HG03025 (cell line): ENCODE data around the gene MPV17L2.

Experiments
- ATAC-seq: cut with Tn5 transposase; IDR thresholded peaks from one replicate; pipeline ENCODE4 v1.9.1; 2021; ENCODE audit warnings: mild to moderate bottlenecking, moderate library complexity; ENCODE audit not compliant: unreplicated experiment, low FRiP score

MPV17L2 gene

GRCh38 chr19:18160493-18160970 lies 32.5 kb upstream of the MPV17L2 start:
- ATAC-seq = no peak

- ATAC-seq = peak; percentile 45
These were observed 31.9 kb upstream of the MPV17L2 start for GRCh38 chr19:18160971-18161635.

GRCh38 chr19:18161636-18162002 lies 31.4 kb upstream of the MPV17L2 start:
- ATAC-seq = no peak

DNA sequence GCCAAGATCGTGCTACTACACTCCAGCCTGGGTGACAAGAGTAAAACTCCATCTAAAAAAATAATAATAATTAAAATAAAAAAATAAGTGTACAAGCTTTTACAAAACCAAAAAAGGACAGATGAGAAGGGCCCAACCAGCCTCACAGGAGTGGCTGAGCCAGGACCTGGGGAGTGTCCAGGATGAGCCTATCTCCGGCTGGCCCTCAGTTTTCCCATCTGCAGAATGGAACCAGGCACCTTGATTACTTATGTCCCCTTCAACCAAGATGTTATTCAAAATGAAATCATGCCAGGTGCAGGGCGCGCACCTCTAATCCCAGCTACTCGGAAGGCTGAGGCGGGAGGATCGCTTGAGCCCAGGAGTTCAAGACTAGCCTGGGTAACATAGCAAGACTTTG lies 28.9 kb upstream of the MPV17L2 start:
- no peak for ATAC-seq

- no peak for ATAC-seq
These were observed 27.0 kb upstream of the MPV17L2 start for GRCh38 chr19:18165794-18166544.

DNA sequence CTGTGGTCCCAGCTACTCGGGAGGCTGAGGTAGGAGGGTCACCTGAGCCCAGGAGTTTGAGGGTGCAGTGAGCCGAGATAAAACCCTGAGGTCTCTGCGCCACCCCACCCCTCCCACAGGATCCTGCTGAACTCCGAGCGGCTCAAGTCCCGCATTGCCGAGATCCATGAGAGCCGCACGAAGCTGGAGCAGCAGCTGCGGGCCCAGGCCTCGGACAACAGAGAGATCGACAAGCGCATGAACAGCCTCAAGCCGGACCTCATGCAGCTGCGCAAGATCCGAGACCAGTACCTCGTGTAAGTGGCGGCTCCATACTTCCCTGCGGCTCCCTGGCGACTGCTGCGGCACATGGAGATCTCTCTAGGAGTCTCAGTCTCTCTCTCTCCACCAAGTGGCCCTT lies 26.0 kb upstream of the MPV17L2 start:
- no peak for ATAC-seq

- no peak for ATAC-seq
These were observed 24.9 kb upstream of the MPV17L2 start for GRCh38 chr19:18167975-18168645.

GRCh38 chr19:18168673-18169381 lies 24.2 kb upstream of the MPV17L2 start:
- ATAC-seq = no peak

GRCh38 chr19:18170714-18171255 lies 22.2 kb upstream of the MPV17L2 start:
- no peak for ATAC-seq

DNA sequence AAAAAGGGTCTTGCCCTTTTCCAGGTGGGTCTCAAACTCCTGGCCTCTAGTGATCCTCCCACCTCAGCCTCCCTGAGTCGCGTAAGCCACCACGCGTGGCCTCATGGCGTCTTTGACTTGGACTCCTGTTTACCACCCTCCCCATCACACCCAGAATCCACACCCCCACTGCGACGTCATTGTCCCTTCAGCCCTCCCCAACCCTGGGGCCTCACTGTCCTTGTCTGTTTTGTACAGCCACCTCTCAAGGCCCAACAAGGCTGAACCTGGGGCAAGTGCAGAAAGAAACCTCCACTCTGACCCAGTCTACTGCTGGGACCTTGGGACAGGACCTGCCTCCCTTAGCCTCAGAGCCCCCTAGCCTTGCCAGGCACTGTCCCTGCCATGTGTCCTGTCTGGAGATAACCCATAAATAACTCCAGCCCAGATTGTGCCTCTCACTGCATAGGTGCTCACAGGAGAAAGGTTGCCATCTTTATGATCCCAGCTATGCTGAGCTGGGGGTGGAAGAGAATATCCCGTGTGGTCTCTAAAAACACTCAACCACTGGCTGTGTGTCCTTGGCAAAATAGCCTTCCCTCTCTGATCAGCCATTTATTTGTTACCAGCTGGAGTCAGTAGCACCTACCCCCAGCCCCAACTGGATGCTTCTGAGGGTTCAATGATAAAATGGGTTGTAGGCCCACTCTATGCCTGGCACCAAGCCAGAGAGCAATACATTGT lies 21.3 kb upstream of the MPV17L2 start:
- no peak for ATAC-seq

DNA sequence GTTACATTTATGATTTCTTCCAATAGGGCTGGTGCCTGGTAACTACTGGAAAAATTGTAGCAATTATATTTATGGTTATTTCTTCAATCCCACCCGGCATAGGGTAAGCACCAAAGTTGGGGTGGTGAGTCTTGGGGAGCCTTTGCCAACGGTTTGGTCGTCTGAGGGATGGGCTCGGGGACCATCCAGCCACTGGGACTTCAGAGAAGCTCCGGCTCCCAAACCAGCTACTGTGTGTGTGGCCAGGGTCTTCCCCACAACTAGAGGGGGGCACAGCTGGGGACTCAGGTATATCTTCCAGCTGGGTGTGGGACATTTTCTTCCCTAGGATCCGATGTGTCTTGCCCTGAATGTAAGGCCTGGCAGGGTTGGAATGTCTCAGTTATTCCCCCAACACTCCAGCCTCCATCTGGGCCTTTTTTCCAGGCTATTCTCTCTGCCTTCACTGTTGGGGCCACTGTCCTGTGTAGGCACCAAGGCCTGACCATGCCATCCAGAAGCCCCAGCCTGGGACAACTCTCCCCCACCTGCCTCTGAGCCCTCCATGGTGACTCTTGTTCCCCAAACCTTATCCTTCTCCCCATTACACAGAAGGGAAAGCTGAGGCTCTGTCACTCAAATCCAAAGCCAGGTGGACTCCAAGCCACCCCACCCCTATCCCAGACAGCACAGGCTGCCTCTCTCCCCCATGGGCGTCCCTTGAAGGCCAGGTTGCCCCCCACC lies 20.5 kb upstream of the MPV17L2 start:
- ATAC-seq = no peak

GRCh38 chr19:18173054-18173571 lies 19.9 kb upstream of the MPV17L2 start:
- no peak for ATAC-seq

GRCh38 chr19:18173572-18174288 lies 19.3 kb upstream of the MPV17L2 start, which contains the start of gene IFI30:
Gene IFI30 (plus strand): TSS chr19:18173813. CDS start chr19:18173842, 29 bp downstream.
- no peak for ATAC-seq

DNA sequence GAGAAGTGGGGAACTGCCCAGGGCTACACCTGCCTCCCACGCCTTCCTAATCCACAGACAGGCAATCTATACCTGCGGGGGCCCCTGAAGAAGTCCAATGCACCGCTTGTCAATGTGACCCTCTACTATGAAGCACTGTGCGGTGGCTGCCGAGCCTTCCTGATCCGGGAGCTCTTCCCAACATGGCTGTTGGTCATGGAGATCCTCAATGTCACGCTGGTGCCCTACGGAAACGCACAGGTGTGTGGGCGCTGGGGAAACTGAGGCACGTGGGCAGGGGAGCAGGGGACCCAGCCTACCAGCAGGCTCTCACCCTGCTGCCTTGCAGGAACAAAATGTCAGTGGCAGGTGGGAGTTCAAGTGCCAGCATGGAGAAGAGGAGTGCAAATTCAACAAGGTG lies 18.0 kb upstream of the MPV17L2 start:
- no peak for ATAC-seq

DNA sequence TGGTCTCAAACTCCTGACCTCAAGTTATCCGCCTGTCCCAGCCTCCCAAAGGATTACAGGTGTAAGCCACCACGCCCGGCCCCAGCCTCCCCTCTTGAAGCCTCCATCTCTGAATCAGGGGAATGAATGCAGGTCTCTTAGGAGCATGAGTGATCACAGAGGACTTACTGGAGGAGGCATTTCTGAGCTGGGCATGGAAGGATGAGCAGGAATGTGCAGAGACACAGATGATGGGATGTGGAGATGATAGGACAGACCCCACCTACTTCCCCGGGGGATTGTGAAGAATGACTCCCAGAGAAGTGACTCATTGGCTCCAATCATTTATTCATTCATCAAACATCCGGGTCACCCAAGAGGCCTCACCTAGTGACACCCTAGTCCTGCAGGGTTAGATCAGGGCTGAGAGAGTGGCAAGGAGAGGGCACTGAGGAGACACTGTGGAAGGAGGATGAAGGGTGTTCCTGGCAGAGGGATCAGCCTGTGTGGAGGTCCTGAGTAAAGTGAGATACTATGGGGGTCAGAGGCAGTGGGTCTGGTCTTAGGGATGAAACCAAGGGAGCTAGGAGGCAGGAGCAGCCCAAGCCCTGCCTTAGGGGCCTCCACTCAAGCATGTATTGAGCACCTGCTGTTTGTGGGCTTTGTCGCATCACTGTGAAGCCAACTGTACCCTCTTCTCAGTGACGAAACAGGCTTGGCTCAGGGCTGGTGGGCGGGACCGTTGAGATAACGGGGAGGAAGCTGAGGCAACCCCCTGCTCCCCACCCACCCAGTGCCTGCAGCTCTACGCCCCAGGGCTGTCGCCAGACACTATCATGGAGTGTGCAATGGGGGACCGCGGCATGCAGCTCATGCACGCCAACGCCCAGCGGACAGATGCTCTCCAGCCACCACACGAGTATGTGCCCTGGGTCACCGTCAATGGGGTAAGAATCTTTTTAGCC lies 16.4 kb upstream of the MPV17L2 start:
- no peak for ATAC-seq

- no peak for ATAC-seq
These were observed 13.1 kb upstream of the MPV17L2 start for GRCh38 chr19:18179957-18180356.

DNA sequence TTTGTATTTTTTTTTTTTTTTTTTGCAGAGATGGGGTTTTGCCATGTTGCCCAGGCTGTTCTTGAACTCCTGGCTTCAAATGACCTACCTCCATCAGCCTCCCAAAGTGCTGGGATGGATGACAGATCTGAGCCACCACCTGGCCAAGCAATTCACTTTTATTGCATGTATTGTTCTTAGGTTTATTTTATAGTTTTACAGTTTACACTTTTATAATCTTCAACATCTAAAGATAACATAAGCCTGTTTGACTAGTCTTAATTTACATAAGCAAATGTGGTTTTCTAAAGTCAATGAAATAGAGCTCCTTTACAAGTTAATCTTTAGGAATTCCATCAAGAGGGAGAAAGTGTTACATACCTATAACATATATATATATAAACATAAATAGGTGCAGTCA lies 9.5 kb upstream of the MPV17L2 start:
- no peak for ATAC-seq
